WTC11 (cell line): Measurements from ENCODE around the gene NDUFS4. TPM values are rescaled to one million over a fixed set of nuclear protein-coding genes. Genes with fewer than 3 reads are reported as not detected.
A peak's percentile ranks its signal among the peaks of the same experiment; 100 is the strongest.

ENCODE experiments used
- ATAC-seq: fragments of 200-7000 bp; cut with Tn5 transposase; 2 replicates; pipeline ENCODE4 v1.10.0; 2021; ENCODE audit warnings: mild to moderate bottlenecking, moderate library complexity
- CTCF ChIA-PET: fragments of 300-600 bp; sonication (Branson Sonifier 250); formaldehyde crosslinking; loops from one replicate; lab custom pipeline; 2021; ENCODE audit warnings: antibody characterized with exemption; lab: Charles Lee
- POLR2A ChIA-PET: fragments of 350-600 bp; sonication (Branson Sonifier 250); formaldehyde crosslinking; loops from one replicate; lab custom pipeline; 2021; ENCODE audit warnings: antibody characterized with exemption; lab: Charles Lee
- DNase-seq: peaks from one replicate; pipeline ENCODE4 v3.0.0; 2021; ENCODE audit warnings: low spot score
- H3K27ac Mint-ChIP-seq: 2 replicates; pipeline ENCODE4 v1.8.0; 2021; ENCODE audit warnings: mixed read lengths
- H3K27me3 Mint-ChIP-seq: 2 replicates; pipeline ENCODE4 v1.8.0; 2021; ENCODE audit warnings: low read depth, mild to moderate bottlenecking, moderate library complexity, mixed read lengths
- H3K36me3 Mint-ChIP-seq: 2 replicates; pipeline ENCODE4 v1.8.0; 2021; ENCODE audit warnings: mixed read lengths
- H3K4me1 Mint-ChIP-seq: 2 replicates; pipeline ENCODE4 v1.8.0; 2022; ENCODE audit warnings: mixed read lengths
- H3K4me3 Mint-ChIP-seq: 2 replicates; pipeline ENCODE4 v1.8.0; 2021; ENCODE audit warnings: mild to moderate bottlenecking, moderate library complexity, mixed read lengths
- H3K9me3 Mint-ChIP-seq: 2 replicates; pipeline ENCODE4 v1.8.0; 2021; ENCODE audit warnings: mixed read lengths
- ATF1 ChIP-seq: sonication (generic); formaldehyde crosslinking; IDR thresholded peaks from 2 replicates; pipeline ENCODE4 v1.8.1; 2023; ENCODE audit warnings: mild to moderate bottlenecking, moderate library complexity, missing genetic modification reagents
- ETV6 ChIP-seq: sonication (generic); formaldehyde crosslinking; IDR thresholded peaks from 2 replicates; pipeline ENCODE4 v1.8.1; 2022; ENCODE audit warnings: mild to moderate bottlenecking, missing genetic modification reagents
- GRHL2 ChIP-seq: fragments of 250-450 bp; sonication (Bioruptor Pico); IDR thresholded peaks from 2 replicates; pipeline ENCODE4 v1.8.0; 2022; ENCODE audit warnings: mild to moderate bottlenecking, moderate library complexity; ENCODE audit not compliant: insufficient replicate concordance, severe bottlenecking
- GTF2I ChIP-seq: fragments of 250-450 bp; sonication (Bioruptor Pico); conservative IDR thresholded peaks from 2 replicates; pipeline ENCODE4 v1.4.0; 2021; ENCODE audit warnings: mild to moderate bottlenecking
- HMGA2 ChIP-seq: fragments of 250-450 bp; sonication (Bioruptor Pico); IDR thresholded peaks from 2 replicates; pipeline ENCODE4 v1.4.0; 2021; ENCODE audit warnings: mild to moderate bottlenecking, moderate library complexity
- IRF2 ChIP-seq: sonication (generic); formaldehyde crosslinking; IDR thresholded peaks from 2 replicates; pipeline ENCODE4 v1.8.0; 2022; ENCODE audit warnings: low read depth, missing genetic modification reagents, borderline replicate concordance
- NFE2L1 ChIP-seq: sonication (generic); formaldehyde crosslinking; IDR thresholded peaks from 2 replicates; pipeline ENCODE4 v1.8.1; 2023; ENCODE audit warnings: missing genetic modification reagents
- NFYB ChIP-seq: sonication (generic); formaldehyde crosslinking; conservative IDR thresholded peaks from 2 replicates; pipeline ENCODE4 v1.8.0; 2022; ENCODE audit warnings: low read depth, missing genetic modification reagents
- NR3C1 ChIP-seq: sonication (generic); formaldehyde crosslinking; conservative IDR thresholded peaks from 2 replicates; pipeline ENCODE4 v1.8.1; 2023; ENCODE audit warnings: low read depth, mild to moderate bottlenecking, missing genetic modification reagents
- SMAD4 ChIP-seq: sonication (generic); formaldehyde crosslinking; IDR thresholded peaks from 2 replicates; pipeline ENCODE4 v1.8.0; 2022; ENCODE audit warnings: mild to moderate bottlenecking, missing genetic modification reagents
- SP1 ChIP-seq: sonication (generic); formaldehyde crosslinking; conservative IDR thresholded peaks from 2 replicates; pipeline ENCODE4 v1.8.1; 2022; ENCODE audit warnings: missing genetic modification reagents
- TEAD4 ChIP-seq: sonication (generic); formaldehyde crosslinking; IDR thresholded peaks from 2 replicates; pipeline ENCODE4 v1.8.0; 2022; ENCODE audit warnings: mild to moderate bottlenecking, missing genetic modification reagents
- ZNF121 ChIP-seq: sonication (generic); formaldehyde crosslinking; IDR thresholded peaks from 2 replicates; pipeline ENCODE4 v1.8.0; 2023; ENCODE audit warnings: missing genetic modification reagents
- ZNF232 ChIP-seq: sonication (generic); formaldehyde crosslinking; IDR thresholded peaks from 2 replicates; pipeline ENCODE4 v1.8.0; 2022; ENCODE audit warnings: mild to moderate bottlenecking, missing genetic modification reagents
- ZNF263 ChIP-seq: sonication (generic); formaldehyde crosslinking; IDR thresholded peaks from 2 replicates; pipeline ENCODE4 v1.8.1; 2022; ENCODE audit warnings: low read depth, mild to moderate bottlenecking, moderate library complexity, missing genetic modification reagents
- ZNF671 ChIP-seq: fragments of 250-450 bp; sonication (Bioruptor Pico); IDR thresholded peaks from 2 replicates; pipeline ENCODE4 v1.8.0; 2021; ENCODE audit warnings: mild to moderate bottlenecking
- total RNA-seq: library from RNA; stranded (reverse); gene quantifications from 3 replicates; pipeline ENCODE4 v1.2.3, GENCODE V29; 2021
- TF ChIP-seq, protein P1 (sequence below): sonication (generic); formaldehyde crosslinking; IDR thresholded peaks from 2 replicates; pipeline ENCODE4 v1.8.1; 2022; ENCODE audit warnings: missing genetic modification reagents, borderline replicate concordance
- TF ChIP-seq, protein P2 (sequence below): sonication (generic); formaldehyde crosslinking; IDR thresholded peaks from 2 replicates; pipeline ENCODE4 v1.8.1; 2022; ENCODE audit warnings: low read depth, missing genetic modification reagents, borderline replicate concordance
- TF ChIP-seq, protein P3 (sequence below): sonication (generic); formaldehyde crosslinking; IDR thresholded peaks from 2 replicates; pipeline ENCODE4 v1.8.1; 2022; ENCODE audit warnings: mild to moderate bottlenecking, moderate library complexity, missing genetic modification reagents
- TF ChIP-seq, protein P4 (sequence below): sonication (generic); formaldehyde crosslinking; IDR thresholded peaks from 2 replicates; pipeline ENCODE4 v1.8.0; 2022; ENCODE audit warnings: mild to moderate bottlenecking, missing genetic modification reagents
- TF ChIP-seq, protein P5 (sequence below): sonication (generic); formaldehyde crosslinking; IDR thresholded peaks from 2 replicates; pipeline ENCODE4 v1.8.0; 2022; ENCODE audit warnings: missing genetic modification reagents
- TF ChIP-seq, protein P6 (sequence below): sonication (generic); formaldehyde crosslinking; IDR thresholded peaks from 2 replicates; pipeline ENCODE4 v1.8.1; 2022; ENCODE audit warnings: low read depth, mild to moderate bottlenecking, moderate library complexity, missing genetic modification reagents, borderline replicate concordance

Gene NDUFS4
- total RNA-seq, 1 experiment from 2014 or later = 68.5 TPM

DNA sequence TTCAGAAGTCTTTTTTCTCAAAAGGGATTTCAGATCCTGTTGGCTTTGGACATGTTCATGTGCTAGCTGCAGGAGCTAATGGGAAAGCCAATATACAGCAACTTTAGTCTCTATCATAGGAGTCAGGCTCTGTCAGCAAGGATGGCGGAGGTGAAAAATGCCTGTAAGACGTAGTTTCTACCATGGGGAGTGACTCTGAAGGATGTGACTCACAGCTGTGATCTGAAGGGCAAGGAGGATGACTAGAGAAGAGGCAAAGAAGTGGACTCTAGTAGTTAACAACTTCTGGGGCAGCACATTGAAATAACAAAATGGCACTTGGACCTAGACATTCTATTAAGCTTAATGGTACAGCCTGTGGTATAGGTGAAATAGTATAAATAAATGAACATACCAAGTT, 3.1 kb upstream of the NDUFS4 start (continued):
- no peak for TF ChIP-seq NFYB (CRISPR knock-in tag)
- TF ChIP-seq TEAD4 (CRISPR knock-in tag) = no peak
- TF ChIP-seq ZNF671 (CRISPR knock-in tag) = no peak
- TF ChIP-seq ZNF232 = no peak
- TF ChIP-seq, protein P1, sequence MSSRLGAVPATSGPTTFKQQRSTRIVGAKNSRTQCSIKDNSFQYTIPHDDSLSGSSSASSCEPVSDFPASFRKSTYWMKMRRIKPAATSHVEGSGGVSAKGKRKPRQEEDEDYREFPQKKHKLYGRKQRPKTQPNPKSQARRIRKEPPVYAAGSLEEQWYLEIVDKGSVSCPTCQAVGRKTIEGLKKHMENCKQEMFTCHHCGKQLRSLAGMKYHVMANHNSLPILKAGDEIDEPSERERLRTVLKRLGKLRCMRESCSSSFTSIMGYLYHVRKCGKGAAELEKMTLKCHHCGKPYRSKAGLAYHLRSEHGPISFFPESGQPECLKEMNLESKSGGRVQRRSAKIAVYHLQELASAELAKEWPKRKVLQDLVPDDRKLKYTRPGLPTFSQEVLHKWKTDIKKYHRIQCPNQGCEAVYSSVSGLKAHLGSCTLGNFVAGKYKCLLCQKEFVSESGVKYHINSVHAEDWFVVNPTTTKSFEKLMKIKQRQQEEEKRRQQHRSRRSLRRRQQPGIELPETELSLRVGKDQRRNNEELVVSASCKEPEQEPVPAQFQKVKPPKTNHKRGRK (CRISPR knock-in tag) = no peak
- TF ChIP-seq, all 79 proteins: peak for 0

DNA sequence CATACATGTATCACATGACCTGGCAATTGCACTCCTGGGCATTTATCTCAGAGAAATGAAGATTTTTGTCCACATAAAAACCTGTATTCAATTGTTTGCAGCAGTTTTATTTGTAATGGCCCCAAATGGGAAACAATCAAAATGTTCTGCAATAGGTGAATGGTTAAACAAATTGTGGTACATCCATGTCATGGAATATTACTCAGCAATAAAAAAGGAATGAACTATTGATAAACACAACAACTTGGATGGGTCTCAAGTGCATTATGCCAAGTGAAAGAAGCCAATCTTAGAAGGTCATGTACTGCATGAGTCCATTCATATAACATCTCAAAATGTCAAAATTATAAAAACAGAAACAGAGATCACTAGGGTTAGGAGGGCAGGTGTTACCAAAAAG, 1.5 kb upstream of the NDUFS4 start:
- peak; percentile 90 for TF ChIP-seq GTF2I
- TF ChIP-seq ZNF263 (CRISPR knock-in tag) = no peak
- peaks cover 21% of the 10 kb centered on the region for H3K4me1 Mint-ChIP-seq
- H3K36me3 Mint-ChIP-seq = peaks cover 20% of the 10 kb centered on the region
- peaks cover 17% of the 10 kb centered on the region for H3K9me3 Mint-ChIP-seq
- no peak overlapping the region for H3K4me3 Mint-ChIP-seq
- H3K27me3 Mint-ChIP-seq = no peaks in the 10 kb centered on the region; the same call in 1 of the 2 replicates
- ATAC-seq (no peak), DNase-seq (no peak)
- ChIA-PET POLR2A (no interaction called here), CTCF (no interaction called here)
- no peak overlapping the region for H3K27ac Mint-ChIP-seq

DNA sequence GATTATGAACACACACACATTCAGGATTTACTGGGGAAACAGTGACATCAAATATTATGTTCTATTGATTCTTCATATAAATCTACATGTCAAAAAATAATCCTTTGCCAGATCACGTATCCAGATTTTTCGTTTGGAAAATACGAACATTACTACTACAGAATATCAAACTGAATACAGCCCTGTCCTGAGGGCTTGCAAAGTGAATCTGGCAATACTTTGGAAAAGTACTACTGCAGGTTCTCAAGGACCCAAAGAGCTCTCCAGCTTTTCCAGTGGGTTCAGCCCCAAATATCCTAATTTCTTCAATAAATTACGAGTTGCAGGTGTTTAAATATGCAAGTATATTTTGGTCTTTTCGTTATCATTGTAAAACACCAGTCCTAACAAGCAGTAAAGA, 411 bp upstream of the NDUFS4 start:
- ChIA-PET CTCF (no interaction called here), POLR2A (no interaction called here)
- peak overlapping the region; percentile 98 for H3K4me3 Mint-ChIP-seq
- peaks cover 25% of the 10 kb centered on the region for H3K4me1 Mint-ChIP-seq
- H3K27me3 Mint-ChIP-seq = no peaks in the 10 kb centered on the region; the same call in 1 of the 2 replicates
- H3K9me3 Mint-ChIP-seq = peaks cover 17% of the 10 kb centered on the region
- peaks cover 20% of the 10 kb centered on the region for H3K36me3 Mint-ChIP-seq
- DNase-seq (no peak), ATAC-seq (no peak)
- TF ChIP-seq SP1 (CRISPR knock-in tag) (no peak), HMGA2 (CRISPR knock-in tag) (no peak), SMAD4 (CRISPR knock-in tag) (no peak), GRHL2 (CRISPR knock-in tag) (no peak), IRF2 (CRISPR knock-in tag) (no peak), ZNF263 (CRISPR knock-in tag) (no peak), ZNF121 (CRISPR knock-in tag) (no peak)
- TF ChIP-seq, protein P2, sequence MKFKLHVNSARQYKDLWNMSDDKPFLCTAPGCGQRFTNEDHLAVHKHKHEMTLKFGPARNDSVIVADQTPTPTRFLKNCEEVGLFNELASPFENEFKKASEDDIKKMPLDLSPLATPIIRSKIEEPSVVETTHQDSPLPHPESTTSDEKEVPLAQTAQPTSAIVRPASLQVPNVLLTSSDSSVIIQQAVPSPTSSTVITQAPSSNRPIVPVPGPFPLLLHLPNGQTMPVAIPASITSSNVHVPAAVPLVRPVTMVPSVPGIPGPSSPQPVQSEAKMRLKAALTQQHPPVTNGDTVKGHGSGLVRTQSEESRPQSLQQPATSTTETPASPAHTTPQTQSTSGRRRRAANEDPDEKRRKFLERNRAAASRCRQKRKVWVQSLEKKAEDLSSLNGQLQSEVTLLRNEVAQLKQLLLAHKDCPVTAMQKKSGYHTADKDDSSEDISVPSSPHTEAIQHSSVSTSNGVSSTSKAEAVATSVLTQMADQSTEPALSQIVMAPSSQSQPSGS (CRISPR knock-in tag) = no peak
- TF ChIP-seq, protein P3, sequence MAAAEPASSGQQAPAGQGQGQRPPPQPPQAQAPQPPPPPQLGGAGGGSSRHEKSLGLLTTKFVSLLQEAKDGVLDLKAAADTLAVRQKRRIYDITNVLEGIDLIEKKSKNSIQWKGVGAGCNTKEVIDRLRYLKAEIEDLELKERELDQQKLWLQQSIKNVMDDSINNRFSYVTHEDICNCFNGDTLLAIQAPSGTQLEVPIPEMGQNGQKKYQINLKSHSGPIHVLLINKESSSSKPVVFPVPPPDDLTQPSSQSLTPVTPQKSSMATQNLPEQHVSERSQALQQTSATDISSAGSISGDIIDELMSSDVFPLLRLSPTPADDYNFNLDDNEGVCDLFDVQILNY (CRISPR knock-in tag) = no peak
- TF ChIP-seq, protein P4, sequence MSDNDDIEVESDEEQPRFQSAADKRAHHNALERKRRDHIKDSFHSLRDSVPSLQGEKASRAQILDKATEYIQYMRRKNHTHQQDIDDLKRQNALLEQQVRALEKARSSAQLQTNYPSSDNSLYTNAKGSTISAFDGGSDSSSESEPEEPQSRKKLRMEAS (CRISPR knock-in tag) = no peak
- TF ChIP-seq, all 79 proteins: peak for 0
- no peak overlapping the region for H3K27ac Mint-ChIP-seq

DNA sequence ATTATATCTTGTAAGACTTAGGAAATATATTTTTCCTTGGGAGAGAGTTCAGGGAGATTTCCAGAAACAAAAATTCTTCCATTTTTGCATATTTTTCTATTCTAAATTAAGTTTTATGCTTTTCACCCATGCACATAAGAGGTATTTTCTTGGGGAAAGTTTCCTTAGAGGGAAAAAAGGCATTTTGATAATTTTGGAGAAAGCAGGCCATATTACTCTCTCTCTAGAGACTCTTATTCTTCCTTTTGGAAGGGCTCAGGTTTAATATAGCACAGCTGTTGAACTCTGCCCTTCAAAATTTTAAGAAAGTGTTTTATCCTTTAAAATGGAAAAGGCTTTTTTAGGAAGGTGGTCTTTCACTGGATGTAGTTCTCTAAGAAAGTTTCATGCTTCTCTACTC, 8.0 kb downstream of the NDUFS4 start:
- Mint-ChIP-seq H3K4me1 (peaks cover 11% of the 10 kb centered on the region), H3K27ac (no peak overlapping the region), H3K4me3 (no peak overlapping the region), H3K9me3 (peaks cover 9% of the 10 kb centered on the region), H3K36me3 (peaks cover 7% of the 10 kb centered on the region; the same call in 1 of the 2 replicates), H3K27me3 (no peaks in the 10 kb centered on the region)
- ATAC-seq (no peak), DNase-seq (no peak)
- POLR2A ChIA-PET = no interaction called here
- CTCF ChIA-PET = no interaction called here
- TF ChIP-seq GRHL2 (CRISPR knock-in tag) = no peak
- TF ChIP-seq, protein P5, sequence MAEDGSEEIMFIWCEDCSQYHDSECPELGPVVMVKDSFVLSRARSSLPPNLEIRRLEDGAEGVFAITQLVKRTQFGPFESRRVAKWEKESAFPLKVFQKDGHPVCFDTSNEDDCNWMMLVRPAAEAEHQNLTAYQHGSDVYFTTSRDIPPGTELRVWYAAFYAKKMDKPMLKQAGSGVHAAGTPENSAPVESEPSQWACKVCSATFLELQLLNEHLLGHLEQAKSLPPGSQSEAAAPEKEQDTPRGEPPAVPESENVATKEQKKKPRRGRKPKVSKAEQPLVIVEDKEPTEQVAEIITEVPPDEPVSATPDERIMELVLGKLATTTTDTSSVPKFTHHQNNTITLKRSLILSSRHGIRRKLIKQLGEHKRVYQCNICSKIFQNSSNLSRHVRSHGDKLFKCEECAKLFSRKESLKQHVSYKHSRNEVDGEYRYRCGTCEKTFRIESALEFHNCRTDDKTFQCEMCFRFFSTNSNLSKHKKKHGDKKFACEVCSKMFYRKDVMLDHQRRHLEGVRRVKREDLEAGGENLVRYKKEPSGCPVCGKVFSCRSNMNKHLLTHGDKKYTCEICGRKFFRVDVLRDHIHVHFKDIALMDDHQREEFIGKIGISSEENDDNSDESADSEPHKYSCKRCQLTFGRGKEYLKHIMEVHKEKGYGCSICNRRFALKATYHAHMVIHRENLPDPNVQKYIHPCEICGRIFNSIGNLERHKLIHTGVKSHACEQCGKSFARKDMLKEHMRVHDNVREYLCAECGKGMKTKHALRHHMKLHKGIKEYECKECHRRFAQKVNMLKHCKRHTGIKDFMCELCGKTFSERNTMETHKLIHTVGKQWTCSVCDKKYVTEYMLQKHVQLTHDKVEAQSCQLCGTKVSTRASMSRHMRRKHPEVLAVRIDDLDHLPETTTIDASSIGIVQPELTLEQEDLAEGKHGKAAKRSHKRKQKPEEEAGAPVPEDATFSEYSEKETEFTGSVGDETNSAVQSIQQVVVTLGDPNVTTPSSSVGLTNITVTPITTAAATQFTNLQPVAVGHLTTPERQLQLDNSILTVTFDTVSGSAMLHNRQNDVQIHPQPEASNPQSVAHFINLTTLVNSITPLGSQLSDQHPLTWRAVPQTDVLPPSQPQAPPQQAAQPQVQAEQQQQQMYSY = no peak
- TF ChIP-seq ATF1 (CRISPR knock-in tag) = no peak
- no peak for TF ChIP-seq ETV6
- TF ChIP-seq, protein P6, sequence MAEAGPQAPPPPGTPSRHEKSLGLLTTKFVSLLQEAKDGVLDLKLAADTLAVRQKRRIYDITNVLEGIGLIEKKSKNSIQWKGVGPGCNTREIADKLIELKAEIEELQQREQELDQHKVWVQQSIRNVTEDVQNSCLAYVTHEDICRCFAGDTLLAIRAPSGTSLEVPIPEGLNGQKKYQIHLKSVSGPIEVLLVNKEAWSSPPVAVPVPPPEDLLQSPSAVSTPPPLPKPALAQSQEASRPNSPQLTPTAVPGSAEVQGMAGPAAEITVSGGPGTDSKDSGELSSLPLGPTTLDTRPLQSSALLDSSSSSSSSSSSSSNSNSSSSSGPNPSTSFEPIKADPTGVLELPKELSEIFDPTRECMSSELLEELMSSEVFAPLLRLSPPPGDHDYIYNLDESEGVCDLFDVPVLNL (CRISPR knock-in tag) = no peak
- TF ChIP-seq, protein P4 (CRISPR knock-in tag) = no peak
- TF ChIP-seq NR3C1 (CRISPR knock-in tag) = no peak
- TF ChIP-seq ZNF263 (CRISPR knock-in tag) = no peak
- TF ChIP-seq IRF2 (CRISPR knock-in tag) = no peak
- no peak for TF ChIP-seq NFE2L1 (CRISPR knock-in tag)
